ENCODE results near the gene CORO7.

Gene CORO7

GRCh38 chr16:4353675-4354074 lies 62.7 kb downstream of the CORO7 start:
- DNase-seq (ENCODE audit: low spot score) = no peak

DNA sequence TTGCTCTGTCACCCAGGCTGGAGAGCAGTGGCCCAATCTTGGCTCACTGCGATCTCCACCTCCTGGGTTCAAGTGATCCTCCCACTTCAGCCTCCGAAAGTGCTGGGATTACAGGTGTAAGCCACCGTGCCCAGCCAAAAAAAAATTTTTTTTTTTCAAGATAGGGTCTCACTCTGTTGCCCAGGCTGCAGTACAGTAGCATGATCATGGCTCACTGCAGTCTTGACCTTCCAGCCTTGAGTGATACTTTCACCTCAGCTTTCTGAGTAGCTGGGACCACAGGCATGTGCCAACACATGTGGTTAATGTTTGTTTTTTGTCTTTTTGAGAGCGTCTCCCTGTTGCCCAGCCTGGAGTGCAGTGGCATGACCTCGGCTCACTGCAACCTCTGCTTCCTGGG lies 63.6 kb downstream of the CORO7 start:
- no peak for DNase-seq (ENCODE audit: low spot score)

DNA sequence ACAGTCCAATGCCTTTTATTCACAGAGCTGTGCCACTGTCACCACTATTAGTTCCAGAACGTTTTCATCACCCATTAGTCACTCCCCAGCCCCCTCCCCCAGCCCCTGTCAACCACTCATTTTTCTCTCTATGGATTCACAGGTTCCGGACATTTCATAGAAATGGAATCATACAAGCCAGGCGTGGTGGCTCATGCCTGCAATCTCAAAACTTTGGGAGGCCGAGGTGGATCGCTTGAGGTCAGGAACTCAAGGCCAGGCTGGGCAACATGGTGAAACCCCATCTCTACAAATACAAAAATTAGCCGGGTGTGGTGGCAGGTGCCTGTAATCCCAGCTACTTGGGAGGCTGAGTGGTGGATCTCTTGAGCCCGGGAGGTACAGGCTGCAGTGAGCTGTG lies 64.5 kb downstream of the CORO7 start:
- DNase-seq (ENCODE audit: low spot score) = no peak

GRCh38 chr16:4350787-4351659 lies 65.4 kb downstream of the CORO7 start, which contains the start of gene PAM16:
PAM16 (minus strand) TSS chr16:4351321; CDS start chr16:4351234, 87 bp downstream.
- DNase-seq (ENCODE audit: low spot score) = peak; percentile 98

- DNase-seq (ENCODE audit: low spot score) = no peak
Observed at GRCh38 chr16:4350365-4350786, 66.0 kb downstream of the CORO7 start.

DNA sequence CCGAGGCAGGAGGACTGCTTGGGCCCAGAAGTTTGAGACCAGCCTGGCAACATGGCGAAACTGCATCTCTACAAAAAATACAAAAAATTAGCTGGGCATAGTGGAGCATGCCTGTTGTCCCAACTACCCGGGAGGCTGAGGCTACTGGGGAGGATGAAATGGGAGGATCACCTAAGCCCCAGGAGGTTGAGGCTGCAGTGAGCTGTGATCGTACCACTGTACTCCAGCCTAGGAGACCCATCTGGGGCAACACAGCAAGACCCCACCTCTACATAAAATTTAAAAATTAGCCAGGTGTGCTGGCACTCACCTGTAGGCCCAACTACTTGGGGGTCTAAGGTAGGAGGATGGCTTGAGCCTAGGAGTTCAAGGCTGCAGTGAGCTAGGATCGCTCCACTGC lies 67.1 kb downstream of the CORO7 start:
- no peak for DNase-seq (ENCODE audit: low spot score)

DNA sequence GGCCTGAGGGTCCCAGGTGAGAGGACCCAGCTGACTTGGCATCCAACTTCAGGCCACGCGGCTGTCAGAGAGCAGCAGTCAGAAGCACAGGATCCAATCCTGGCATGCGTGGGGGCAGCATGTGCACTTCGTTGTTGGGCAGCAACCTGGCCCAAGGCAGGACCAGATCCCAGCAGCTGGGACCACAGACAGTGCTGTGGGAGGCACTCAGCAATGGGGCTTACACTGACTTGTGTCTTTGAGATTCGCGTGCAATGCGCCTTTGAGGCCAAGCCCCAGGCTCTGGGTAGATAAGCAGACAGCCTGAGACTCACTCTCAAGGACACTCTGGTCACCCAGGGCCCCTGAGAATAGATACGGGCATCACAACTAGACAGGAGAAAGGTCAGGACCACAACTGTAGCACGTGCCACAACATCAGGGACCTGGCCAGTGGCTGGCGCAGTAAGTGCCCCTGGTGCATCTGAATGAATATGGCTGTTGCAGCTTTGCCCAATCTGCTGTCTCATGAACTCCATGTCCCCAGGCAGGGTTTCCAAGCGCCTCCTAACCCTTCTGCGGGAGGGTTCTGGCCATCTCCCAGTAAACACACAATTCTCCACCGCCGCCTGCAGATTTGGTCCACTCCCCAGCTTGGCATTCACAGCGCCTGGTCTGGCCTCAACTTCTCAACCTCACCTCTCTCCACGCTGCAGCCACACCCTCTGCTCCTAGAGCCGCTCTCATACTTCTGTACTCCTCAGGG lies 68.5 kb downstream of the CORO7 start:
- no peak for DNase-seq (ENCODE audit: low spot score)

- no peak for DNase-seq (ENCODE audit: low spot score)
Observed at GRCh38 chr16:4347010-4347409, 69.4 kb downstream of the CORO7 start.

DNA sequence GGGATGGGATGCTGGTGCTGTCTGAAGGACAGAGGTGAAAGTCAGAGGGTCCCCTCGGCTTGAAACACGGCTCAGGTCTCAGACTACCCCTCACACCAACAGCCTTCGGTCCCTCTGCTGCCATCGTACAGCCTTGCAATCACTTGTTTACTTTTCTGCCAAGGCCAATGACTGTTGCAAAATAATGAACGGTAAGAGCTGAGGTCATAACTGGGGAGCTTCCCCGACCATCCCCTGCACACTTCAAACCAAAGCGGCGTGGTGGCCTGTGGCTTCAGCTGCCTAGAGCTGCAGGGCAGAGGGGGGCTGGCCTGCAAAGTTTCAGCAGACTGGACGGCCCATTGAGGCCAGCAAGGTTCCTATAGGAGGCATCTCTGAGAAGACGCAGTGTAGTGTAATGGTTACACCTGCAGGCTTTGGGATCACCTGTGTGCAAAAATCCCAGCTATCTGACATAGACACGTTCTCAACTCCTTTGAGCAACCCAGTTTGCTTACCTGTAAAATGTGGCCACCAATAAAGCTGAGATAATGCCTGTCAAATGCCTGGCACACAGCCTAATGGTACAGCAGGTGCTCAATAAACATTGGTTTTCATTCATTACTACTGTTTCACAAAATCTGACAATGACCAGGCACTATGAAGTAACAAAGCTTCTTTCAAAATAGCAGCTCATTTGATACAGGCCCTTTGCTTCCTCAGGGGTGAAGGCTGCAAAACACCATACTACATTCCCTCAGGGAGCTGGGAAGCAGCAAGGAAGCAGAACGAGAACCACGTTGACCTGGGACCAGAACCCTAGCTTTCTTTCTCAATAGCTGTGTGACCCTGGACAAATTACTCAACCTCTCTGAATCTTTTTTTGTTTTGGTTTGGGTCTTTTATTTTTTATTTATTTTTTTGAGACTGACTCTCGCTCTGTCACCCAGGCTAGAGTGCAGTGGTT lies 70.3 kb downstream of the CORO7 start:
- DNase-seq (ENCODE audit: low spot score) = no peak

DNA sequence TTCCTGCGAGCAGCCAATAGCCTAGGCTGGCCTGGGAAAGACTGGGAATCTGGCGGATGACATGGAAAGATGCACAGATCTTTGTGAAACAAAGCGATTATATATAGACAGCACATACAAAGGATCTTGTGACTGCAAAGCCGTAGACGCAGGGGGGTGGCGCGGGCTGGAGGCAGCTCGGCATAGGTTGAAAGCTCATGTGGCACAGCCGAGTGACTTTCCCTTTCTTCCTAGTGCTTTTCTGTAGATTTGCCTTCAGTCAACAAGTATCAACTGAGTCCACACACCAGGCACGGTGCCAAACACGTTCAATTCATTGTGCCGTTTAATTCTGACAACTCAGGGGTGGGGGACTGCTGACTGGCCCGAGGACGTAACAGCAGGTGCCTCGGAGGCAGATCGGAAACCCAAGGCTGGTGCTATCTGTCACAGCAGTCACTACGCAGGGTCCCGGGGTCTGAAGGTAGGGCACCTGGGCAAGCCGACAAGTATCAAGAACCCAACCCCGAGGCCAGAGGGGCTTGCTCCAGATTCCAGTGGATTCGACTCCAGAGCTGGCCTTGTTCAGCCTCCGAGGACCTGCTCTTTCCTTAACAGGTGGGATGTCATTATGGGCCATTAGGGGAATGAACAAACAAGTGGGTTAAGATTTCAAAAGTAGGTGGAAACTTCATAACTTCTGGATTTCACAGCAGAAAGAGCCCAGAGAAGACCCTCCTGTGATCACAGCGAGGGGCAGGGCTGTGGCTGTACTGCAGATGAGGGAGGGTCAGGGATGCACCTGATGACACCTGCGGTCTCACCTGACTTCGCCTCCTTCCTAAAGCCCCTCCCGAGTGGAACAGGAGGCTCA lies 71.2 kb downstream of the CORO7 start:
- no peak for DNase-seq (ENCODE audit: low spot score)

DNA sequence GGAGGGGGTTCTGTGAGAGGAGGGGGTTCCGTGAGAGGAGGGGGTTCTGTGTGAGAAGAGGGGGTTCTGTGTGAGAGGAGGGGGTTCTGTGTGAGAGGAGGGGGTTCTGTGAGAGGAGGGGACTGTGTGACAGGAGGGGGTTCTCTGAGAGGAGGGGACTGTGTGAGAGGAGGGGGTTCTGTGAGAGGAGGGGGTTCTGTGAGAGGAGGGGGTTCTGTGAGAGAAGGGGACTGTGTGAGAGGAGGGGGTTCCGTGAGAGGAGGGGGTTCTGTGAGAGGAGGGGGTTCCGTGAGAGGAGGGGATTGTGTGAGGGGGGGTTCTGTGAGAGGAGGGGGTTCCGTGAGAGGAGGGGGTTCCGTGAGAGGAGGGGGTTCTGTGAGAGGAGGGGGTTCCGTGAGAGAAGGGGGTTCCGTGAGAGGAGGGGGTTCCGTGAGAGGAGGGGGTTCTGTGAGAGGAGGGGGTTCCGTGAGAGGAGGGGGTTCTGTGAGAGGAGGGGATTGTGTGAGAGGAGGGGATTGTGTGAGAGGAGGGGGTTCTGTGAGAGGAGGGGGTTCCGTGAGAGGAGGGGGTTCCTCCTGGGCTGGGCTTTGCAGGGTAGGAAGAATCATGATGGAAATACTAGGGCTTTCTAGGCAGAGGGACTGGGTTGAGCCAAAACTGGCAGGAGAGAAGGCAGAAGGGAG lies 72.0 kb downstream of the CORO7 start:
- DNase-seq (ENCODE audit: low spot score) = peak; percentile 39

DNA sequence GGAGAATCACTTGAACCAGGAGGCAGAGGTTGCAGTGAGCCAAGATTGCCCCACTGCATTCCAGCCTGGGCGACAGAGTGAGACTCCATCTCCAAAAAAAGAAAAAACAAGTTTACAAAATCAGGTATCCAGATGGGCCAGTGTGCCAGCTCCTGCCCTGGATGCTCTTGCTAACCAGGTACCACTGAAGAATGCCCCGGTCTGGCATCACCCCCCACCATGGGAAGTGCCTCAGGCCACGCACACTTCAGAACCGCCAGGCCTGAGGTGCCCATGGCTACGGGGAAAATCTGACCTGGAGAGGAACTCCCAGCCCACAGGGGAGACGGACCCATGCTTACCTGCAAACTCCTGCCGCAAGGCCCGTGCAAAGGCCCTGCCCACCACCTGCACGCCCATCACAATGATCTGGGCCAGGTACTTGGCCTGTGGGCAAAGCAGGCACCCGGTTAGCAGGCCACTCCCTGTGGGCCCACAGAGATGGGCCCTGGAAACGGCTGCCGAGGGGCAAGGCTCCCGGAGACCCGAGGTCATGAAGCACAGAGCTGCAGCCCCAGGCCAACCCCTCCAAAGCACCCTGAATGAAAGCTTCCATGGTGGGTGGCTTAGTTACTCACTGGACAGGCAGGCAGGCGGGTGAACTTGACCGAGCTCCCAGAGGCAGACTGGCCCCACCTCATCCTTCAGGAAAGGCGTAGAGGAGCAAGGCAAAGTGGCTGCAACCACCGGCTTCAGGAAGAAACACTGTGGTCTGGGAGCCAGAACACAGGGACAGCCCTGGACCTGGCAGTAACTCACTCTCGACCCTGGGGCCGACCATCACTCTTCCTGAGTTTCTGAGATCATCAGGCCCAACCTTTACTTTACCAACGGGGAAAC lies 73.3 kb downstream of the CORO7 start:
- no peak for DNase-seq (ENCODE audit: low spot score)

- no peak for DNase-seq (ENCODE audit: low spot score)
Observed at GRCh38 chr16:4341250-4341649, 75.1 kb downstream of the CORO7 start.

GRCh38 chr16:4340443-4340842 lies 76.0 kb downstream of the CORO7 start:
- no peak for DNase-seq (ENCODE audit: low spot score)

GRCh38 chr16:4339909-4340308 lies 76.5 kb downstream of the CORO7 start:
- DNase-seq (ENCODE audit: low spot score) = peak; percentile 22

DNA sequence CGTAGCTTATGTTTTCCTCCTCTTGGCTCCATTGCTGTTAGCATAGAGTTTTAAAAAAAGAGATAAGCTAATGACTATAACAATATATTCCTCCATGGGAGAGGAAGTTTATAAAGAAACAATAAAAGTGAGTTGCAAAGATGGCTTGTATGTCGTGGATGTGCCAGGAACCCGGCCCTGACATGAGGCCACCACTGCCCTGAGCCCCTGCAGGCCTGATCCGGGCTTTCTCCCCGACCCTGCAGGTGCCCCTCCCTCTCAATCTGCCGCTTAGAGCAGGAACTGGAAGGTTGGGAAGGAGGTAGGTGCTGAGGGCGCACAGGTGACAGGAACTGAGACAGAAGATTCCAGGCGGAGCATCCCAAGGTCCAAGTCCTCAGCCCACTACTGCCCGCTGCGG lies 76.9 kb downstream of the CORO7 start:
- DNase-seq (ENCODE audit: low spot score) = no peak

- DNase-seq (ENCODE audit: low spot score) = no peak
Observed at GRCh38 chr16:4338712-4339299, 77.6 kb downstream of the CORO7 start.

GRCh38 chr16:4338125-4338582 lies 78.2 kb downstream of the CORO7 start:
- DNase-seq (ENCODE audit: low spot score) = no peak

DNA sequence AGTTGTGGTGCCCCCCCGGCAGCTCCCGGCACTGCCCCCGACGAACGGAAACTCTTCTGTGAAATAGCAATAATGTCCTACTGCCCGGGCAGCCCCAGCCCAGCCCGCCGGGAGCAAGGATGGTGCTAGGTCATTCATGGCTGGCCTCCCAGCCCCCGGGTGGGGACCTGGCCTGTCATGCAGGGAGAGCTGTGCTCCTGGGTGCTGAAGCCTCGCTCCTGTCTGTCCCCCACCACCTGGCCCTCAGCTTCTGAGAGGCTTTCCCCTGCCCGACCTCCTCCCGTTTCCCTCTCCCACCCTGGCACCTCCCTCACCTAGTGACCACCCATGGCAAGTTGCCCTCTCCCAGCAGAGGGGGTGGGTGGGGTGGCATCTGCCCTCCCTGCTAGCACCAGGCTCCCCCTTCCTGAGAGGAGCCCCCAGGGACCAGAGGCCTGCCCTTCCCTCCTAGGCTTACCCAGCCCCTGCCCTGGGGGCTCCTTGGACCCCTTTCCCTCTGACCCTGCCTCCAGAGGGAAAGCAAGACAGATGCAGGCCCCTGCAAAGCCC lies 78.8 kb downstream of the CORO7 start:
- no peak for DNase-seq (ENCODE audit: low spot score)

Data from AG08395 (cell line).